H1 (cell line): Measurements from ENCODE around the gene PTGDS. TPM values are rescaled to one million over a fixed set of nuclear protein-coding genes. Genes with fewer than 3 reads are reported as not detected.
A peak's percentile ranks its signal among the peaks of the same experiment; 100 is the strongest.

Experiments used
- CTCF ChIA-PET: fragments of 300-600 bp; sonication (Branson Sonifier 250); formaldehyde crosslinking; loops from one replicate; lab custom pipeline; 2021; ENCODE audit not compliant: partially characterized antibody; lab: Charles Lee
- POLR2A ChIA-PET: fragments of 300-600 bp; sonication (Branson Sonifier 250); formaldehyde crosslinking; loops from one replicate; lab custom pipeline; 2021; ENCODE audit warnings: inconsistent platforms; ENCODE audit not compliant: partially characterized antibody; lab: Charles Lee
- DNase-seq, 2 experiments: peaks; one replicate each; pipeline versions ENCODE4 v3.0.0 to v3.0.0-alpha.2; 2010 to 2022; ENCODE audit warnings: low spot score in 2 of 2, low read depth in 1 of 2, mixed read lengths in 1 of 2
- FAIRE-seq: peaks from 2 replicates; lab custom pipeline; 2011; peaks lifted over from hg19 to GRCh38; lab: Jason Lieb, UNC
- H2AFZ ChIP-seq: 2 replicates; pipeline ENCODE4 v1.8.1; 2012; ENCODE audit warnings: low read length, inconsistent platforms
- H2AK5ac ChIP-seq: 2 replicates; pipeline ENCODE4 v1.6.1; 2013; ENCODE audit warnings: low read depth, low read length
- H2BK120ac ChIP-seq: replicated peaks from 2 replicates; pipeline ENCODE3; 2013; ENCODE audit warnings: low read depth, low read length, inconsistent platforms
- H2BK12ac ChIP-seq: 2 replicates; pipeline ENCODE4 v1.6.1; 2013; ENCODE audit warnings: low read depth, low read length
- H2BK15ac ChIP-seq: 2 replicates; pipeline ENCODE4 v1.6.1; 2013; ENCODE audit warnings: low read length
- H2BK20ac ChIP-seq: 2 replicates; pipeline ENCODE4 v1.6.1; 2013; ENCODE audit warnings: low read length
- H2BK5ac ChIP-seq: 2 replicates; pipeline ENCODE4 v1.6.1; 2013; ENCODE audit warnings: low read depth, low read length
- H3K14ac ChIP-seq: 2 replicates; pipeline ENCODE4 v1.6.1; 2013; ENCODE audit warnings: inconsistent platforms; ENCODE audit not compliant: insufficient read length
- H3K18ac ChIP-seq: 2 replicates; pipeline ENCODE4 v1.6.1; 2013; ENCODE audit warnings: low read length; ENCODE audit errors: extremely low read depth
- H3K23ac ChIP-seq: 2 replicates; pipeline ENCODE4 v1.6.1; 2013; ENCODE audit warnings: inconsistent platforms; ENCODE audit not compliant: insufficient read length
- H3K23me2 ChIP-seq: 2 replicates; pipeline ENCODE4 v1.6.1; 2013; ENCODE audit warnings: low read depth, low read length
- H3K27ac ChIP-seq: 2 replicates; pipeline ENCODE4 v1.6.1; 2011; ENCODE audit warnings: low read depth, low read length, inconsistent platforms
- H3K27me3 ChIP-seq, 4 experiments: replicated peaks in 1 of 4; 1 replicate in 1 of 4; 2 replicates in 3 of 4; pipeline versions ENCODE4 v1.6.1 to v1.8.1; 2011 to 2013; ENCODE audit warnings: low read length in 3 of 4, mild to moderate bottlenecking in 3 of 4, inconsistent platforms in 2 of 4, mixed read lengths in 2 of 4, moderate library complexity in 1 of 4; ENCODE audit not compliant: control insufficient read depth in 3 of 4, insufficient read depth in 3 of 4; ENCODE audit errors: extremely low read depth in 1 of 4
- H3K36me3 ChIP-seq, 4 experiments: 2 replicates each; pipeline versions ENCODE4 v1.6.1 to v1.8.1; 2011 to 2013; ENCODE audit warnings: mild to moderate bottlenecking in 4 of 4, low read length in 3 of 4, moderate library complexity in 2 of 4, control low read depth in 1 of 4, inconsistent platforms in 1 of 4; ENCODE audit not compliant: insufficient read depth in 4 of 4, control insufficient read depth in 2 of 4
- H3K4ac ChIP-seq: replicated peaks from 2 replicates; pipeline ENCODE3; 2013; ENCODE audit warnings: low read length, low read depth, mixed read lengths, inconsistent platforms; ENCODE audit not compliant: insufficient read length
- H3K4me1 ChIP-seq, 4 experiments: replicated peaks in 1 of 4; 1 replicate in 1 of 4; 2 replicates in 3 of 4; pipeline versions ENCODE4 v1.6.1 to v1.8.1; 2011 to 2013; ENCODE audit warnings: low read length in 3 of 4, inconsistent platforms in 2 of 4, mixed read lengths in 1 of 4; ENCODE audit not compliant: insufficient read depth in 4 of 4, control insufficient read depth in 3 of 4
- H3K4me2 ChIP-seq, 2 experiments: 2 replicates each; pipeline versions ENCODE4 v1.6.1 to v1.8.1; 2011 to 2013; ENCODE audit warnings: low read depth in 2 of 2, low read length in 2 of 2, control low read depth in 1 of 2, inconsistent platforms in 1 of 2, mild to moderate bottlenecking in 1 of 2; ENCODE audit not compliant: insufficient read depth in 1 of 2
- H3K4me3 ChIP-seq, 4 experiments: fragments of 200-600, 300-600 bp in 1 of 4; sonication (generic), shearing (Covaris generic), sonication (Bioruptor Twin) in 1 of 4; 2 replicates each; pipeline versions ENCODE4 v1.5.1 to v1.8.1; 2011 to 2016; ENCODE audit warnings: low read length in 4 of 4, low read depth in 3 of 4, control low read depth in 2 of 4, inconsistent platforms in 2 of 4, mild to moderate bottlenecking in 2 of 4, mixed read lengths in 1 of 4, moderate library complexity in 1 of 4; ENCODE audit not compliant: insufficient read depth in 2 of 4; ENCODE audit errors: extremely low read depth in 1 of 4
- H3K56ac ChIP-seq: replicated peaks from 2 replicates; pipeline ENCODE3; 2013; ENCODE audit warnings: low read depth, mild to moderate bottlenecking, mixed read lengths, low read length, inconsistent platforms; ENCODE audit not compliant: insufficient read length
- H3K79me1 ChIP-seq: 2 replicates; pipeline ENCODE4 v1.6.1; 2013; ENCODE audit warnings: low read depth, low read length, control low read depth
- H3K79me2 ChIP-seq, 2 experiments: 2 replicates each; pipeline versions ENCODE4 v1.6.1 to v1.8.1; 2012 to 2013; ENCODE audit warnings: low read length in 2 of 2, mild to moderate bottlenecking in 2 of 2, inconsistent platforms in 1 of 2; ENCODE audit not compliant: insufficient read depth in 2 of 2, control insufficient read depth in 1 of 2
- H3K9ac ChIP-seq, 4 experiments: replicated peaks in 1 of 4; 1 replicate in 1 of 4; 2 replicates in 3 of 4; pipeline versions ENCODE4 v1.6.1 to v1.8.1; 2011 to 2013; ENCODE audit warnings: low read depth in 3 of 4, low read length in 3 of 4, control low read depth in 2 of 4, mild to moderate bottlenecking in 2 of 4, moderate library complexity in 2 of 4, inconsistent platforms in 1 of 4; ENCODE audit errors: extremely low read depth in 1 of 4
- H3K9me3 ChIP-seq, 2 experiments: 2 replicates each; pipeline versions ENCODE4 v1.6.1 to v1.8.1; 2012 to 2013; ENCODE audit warnings: mild to moderate bottlenecking in 2 of 2, moderate library complexity in 2 of 2, control low read depth in 1 of 2, inconsistent platforms in 1 of 2, low read depth in 1 of 2, low read length in 1 of 2, mixed read lengths in 1 of 2; ENCODE audit not compliant: insufficient read depth in 2 of 2
- H4K20me1 ChIP-seq, 2 experiments: replicated peaks in 1 of 2; 2 replicates each; pipeline versions ENCODE3 to v1.8.1; 2011 to 2013; ENCODE audit warnings: inconsistent platforms in 2 of 2, low read length in 2 of 2, mild to moderate bottlenecking in 1 of 2; ENCODE audit not compliant: insufficient read depth in 2 of 2, control insufficient read depth in 1 of 2
- H4K5ac ChIP-seq: 2 replicates; pipeline ENCODE4 v1.6.1; 2013; ENCODE audit warnings: low read length, low read depth, mixed read lengths, inconsistent platforms; ENCODE audit not compliant: insufficient read length
- H4K8ac ChIP-seq: 2 replicates; pipeline ENCODE4 v1.8.0; 2013; ENCODE audit warnings: mild to moderate bottlenecking, moderate library complexity, low read length, inconsistent platforms; ENCODE audit not compliant: insufficient read depth; ENCODE audit errors: extremely low read depth
- H4K91ac ChIP-seq: replicated peaks from 2 replicates; pipeline ENCODE3; 2013; ENCODE audit warnings: low read length, mixed read lengths, inconsistent platforms; ENCODE audit not compliant: insufficient read length
- EGR1 ChIP-seq: IDR thresholded peaks from 2 replicates; pipeline ENCODE4 v1.6.1; 2011; ENCODE audit warnings: low read depth, low read length, borderline replicate concordance
- HDAC2 ChIP-seq, 2 experiments: fragments of 300-600 bp in 1 of 2; sonication (generic) in 1 of 2; IDR thresholded peaks; 2 replicates each; pipeline ENCODE4 v1.6.1; 2011 to 2012; ENCODE audit warnings: low read depth in 2 of 2, low read length in 2 of 2, mild to moderate bottlenecking in 2 of 2, moderate library complexity in 2 of 2, borderline replicate concordance in 1 of 2, inconsistent platforms in 1 of 2
- KDM4A ChIP-seq: IDR thresholded peaks from one replicate; pipeline ENCODE4 v1.7.1; 2012; ENCODE audit warnings: low read depth, mild to moderate bottlenecking, moderate library complexity, low read length, inconsistent platforms; ENCODE audit not compliant: severe bottlenecking
- RAD21 ChIP-seq, 2 experiments: IDR thresholded peaks in 1 of 2; conservative IDR thresholded peaks in 1 of 2; 2 replicates each; pipeline ENCODE4 v1.6.1; 2011; ENCODE audit warnings: low read depth in 2 of 2, low read length in 2 of 2, improper control_type of control experiment in 1 of 2, inconsistent platforms in 1 of 2, mild to moderate bottlenecking in 1 of 2, moderate library complexity in 1 of 2
- SAP30 ChIP-seq: fragments of 300-600 bp; sonication (generic); IDR thresholded peaks from 2 replicates; pipeline ENCODE4 v1.7.1; 2012; ENCODE audit warnings: low read length, moderate library complexity, mild to moderate bottlenecking, inconsistent platforms; ENCODE audit not compliant: insufficient read depth, insufficient replicate concordance
- SP1 ChIP-seq: IDR thresholded peaks from 2 replicates; pipeline ENCODE4 v1.6.1; 2011; ENCODE audit warnings: low read depth, low read length
- WGBS, 2 experiments: shearing (Covaris generic) in 1 of 2; methylation state at CpG; one replicate each; pipeline versions ENCODE4 v1.1.6 to v1.1.7; 2013 to 2015; ENCODE audit warnings: low lambda C conversion rate in 2 of 2, mixed read lengths in 2 of 2, inconsistent platforms in 1 of 2, low coverage in 1 of 2, missing lambda C conversion rate in 1 of 2; ENCODE audit not compliant: insufficient replicate concordance in 2 of 2, insufficient coverage in 1 of 2, insufficient read length in 1 of 2; ENCODE audit errors: extremely low coverage in 1 of 2, missing lambda C conversion rate in 1 of 2; 5-methylcytosine and 5-hydroxymethylcytosine counted together
- polyA plus RNA-seq, 7 experiments: library from polyadenylated mRNA; depleted of rRNA in 3 of 7; stranded (reverse) in 5 of 7; unstranded in 2 of 7; fragments of >200 nt in 5 of 7; fragments of 200-250 nt in 2 of 7; gene quantifications; 1 replicate in 5 of 7; 2 replicates in 1 of 7; 4 replicates in 1 of 7; pipeline versions ENCODE4 v1.2.1 to v1.2.3, GENCODE V29; 2011 to 2013; ENCODE audit warnings: missing spikeins in 2 of 7, mixed read lengths in 2 of 7
- total RNA-seq: library from RNA; stranded (reverse); fragmentation: NEBNext Ultra II Directional; extraction: Animal tissue kit (Norgen Biotek cat#: 25700); gene quantifications from 2 replicates; pipeline ENCODE4 v1.2.1, GENCODE V29; 2021
- TF ChIP-seq, protein P1 (sequence below): IDR thresholded peaks from 2 replicates; pipeline ENCODE4 v1.6.1; 2012; ENCODE audit warnings: inconsistent platforms

The PTGDS gene
- total and polyA plus RNA-seq, 2 of the 8 experiments (the other 6 are each of a cell fraction or from before 2014, with no cell fraction given) = 1.7 to 2.3 TPM

GRCh38 chr9:136944519-136945332 is 32.6 kb upstream of the PTGDS start, which contains the start of the genes C8G and FBXW5:
Gene C8G, plus strand, starts transcription at chr9:136945243. Its CDS starts 78 bp downstream, at chr9:136945321.
Gene FBXW5, minus strand, starts transcription at chr9:136944738. Its CDS starts 655 bp downstream, at chr9:136944083.
- CTCF ChIA-PET = interaction anchor here (0.6 to 4.4 kb wide), 13 partner anchors 9 to 338 kb away, joined by 3 to 60 read pairs (median 4); partner anchors contain the start of genes ABCA2, CLIC3, FUT7 and MAMDC4
- H3K4ac ChIP-seq = peak within 1 kb of the TSS; percentile 53
- no peak for TF ChIP-seq SAP30
- TF ChIP-seq SP1 = 0 out of 2 replicates have a peak, but pooled peaks have one; percentile 26
- TF ChIP-seq HDAC2 (IDR thresholded peaks at IDR 0.05; ENCODE audit: borderline replicate concordance in 1 of 2, low read depth in 2 of 2, low read length in 2 of 2) = 0 out of 4 replicates have a peak, but pooled peaks of 1 of the 2 experiments have one; percentile 8
- TF ChIP-seq, protein P1, sequence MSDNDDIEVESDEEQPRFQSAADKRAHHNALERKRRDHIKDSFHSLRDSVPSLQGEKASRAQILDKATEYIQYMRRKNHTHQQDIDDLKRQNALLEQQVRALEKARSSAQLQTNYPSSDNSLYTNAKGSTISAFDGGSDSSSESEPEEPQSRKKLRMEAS = peak; percentile 65; the same call in 1 of the 2 replicates
- TF ChIP-seq EGR1 = peak; percentile 91
- TF ChIP-seq RAD21 (IDR thresholded peaks at IDR 0.05 in 1 of 2, conservative IDR thresholded peaks at IDR 0.05 in 1 of 2; ENCODE audit: low read depth in 2 of 2, low read length in 2 of 2) = peak in 1 of 2 experiments; percentile 42; a peak in 3 of 4 replicates
- peak; percentile 88 for TF ChIP-seq KDM4A

More at GRCh38 chr9:136944519-136945332, 32.6 kb upstream of the PTGDS start, which contains the start of the genes C8G and FBXW5:
- Histone ChIP-seq H2BK20ac (0 out of 2 replicates have a peak within 1 kb of the TSS, but pooled peaks have one; percentile 9), H3K9ac (peak within 1 kb of the TSS in 3 of 4 experiments; percentile 42 to 63 (median 60); a peak in 5 of 7 replicates), H4K20me1 (peaks cover 5 to 24% of the 10 kb centered on the region in 2 experiments), H3K56ac (peak within 1 kb of the TSS; percentile 59), H3K4me3 (peak within 1 kb of the TSS; percentile 68 to 95 (median 72)), H3K79me1 (no peaks in the 10 kb centered on the region), H3K14ac (no peak within 1 kb of the TSS), H3K4me2 (peak within 1 kb of the TSS; percentile 64 to 66), H2AK5ac (no peak within 1 kb of the TSS), H3K23me2 (peaks cover 5% of the 10 kb centered on the region; the same call in 1 of the 2 replicates), H2BK12ac (peak within 1 kb of the TSS; percentile 39; the same call in 1 of the 2 replicates), H3K9me3 (no peaks in the 10 kb centered on the region), H3K27me3 (no peaks in the 10 kb centered on the region), H4K8ac (peak within 1 kb of the TSS; percentile 45; the same call in 1 of the 2 replicates), H3K79me2 (peaks cover 0 to 3% of the 10 kb centered on the region in 2 experiments; a peak in 1 of 4 replicates), H4K91ac (peak within 1 kb of the TSS; percentile 37), H3K27ac (no peak within 1 kb of the TSS; the same call in 1 of the 2 replicates), H4K5ac (peak within 1 kb of the TSS; percentile 15), H2BK5ac (no peak within 1 kb of the TSS; the same call in 1 of the 2 replicates), H3K4me1 (peaks cover 0 to 18% (median 11%) of the 10 kb centered on the region in 4 experiments; a peak in 5 of 7 replicates), H2AFZ (no peak within 1 kb of the TSS), H2BK120ac (no peak within 1 kb of the TSS), H2BK15ac (peak within 1 kb of the TSS; percentile 89), H3K23ac (no peak within 1 kb of the TSS), H3K18ac (peak within 1 kb of the TSS; percentile 78), H3K36me3 (peaks cover 12 to 33% (median 16%) of the 10 kb centered on the region in 4 experiments; a peak in 7 of 8 replicates)
- POLR2A ChIA-PET = interaction anchor here (1.2 to 2.1 kb wide), 4 partner anchors 18 to 124 kb away, joined by 3 to 9 read pairs (median 4); no protein-coding TSS in a partner anchor
- WGBS, 2 experiments = 15% methylated on average over 36 of the region's 74 CpGs; no CpG with 5 or more reads in 1 of the 2 experiments
- DNase-seq (peak; percentile 78 to 96), FAIRE-seq (no peak)
